Dorsolateral prefrontal cortex (tissue), 118 donors: Measurements from ENCODE around the gene RUNX3. TPM values are rescaled to one million over a fixed set of nuclear protein-coding genes. Genes with fewer than 3 reads are reported as not detected.

Experiments
- microRNA-seq, 43 experiments: library from miRNA; unstranded; fragments of <30 nt; microRNA quantifications; one replicate each; pipeline ENCODE4 v1.2.0, GENCODE V29; 2022
- total RNA-seq, 120 experiments: library from RNA; stranded (reverse); gene quantifications; one replicate each; pipeline versions ENCODE4 v1.2.3 to v1.2.4, GENCODE V29; 2022

Gene RUNX3
- total RNA-seq, 120 experiments from 2014 or later = 0.29 to 3.9 (median 0.96) TPM

Small RNA genes within 50 kb of the gene (microRNA-seq; reads per million reads assigned to microRNA genes)
- gene MIR6731 = 0 to 0.61 (median 0) reads per million in 43 experiments

Other genes starting within 250 kb of the RUNX3 start
- gene CLIC4, start 184.8 kb downstream of the RUNX3 start, total RNA-seq = 100 to 1,000 TPM in 39 of 120 experiments, 10 to 100 TPM in 81; 39.8 to 251 (median 85.5) TPM